HG03432 (cell line): ENCODE results near the gene RSAD2.

Experiments
- ATAC-seq: cut with Tn5 transposase; IDR thresholded peaks from one replicate; pipeline ENCODE4 v1.9.1; 2021; ENCODE audit warnings: mild to moderate bottlenecking, moderate library complexity; ENCODE audit not compliant: unreplicated experiment

The RSAD2 gene

DNA sequence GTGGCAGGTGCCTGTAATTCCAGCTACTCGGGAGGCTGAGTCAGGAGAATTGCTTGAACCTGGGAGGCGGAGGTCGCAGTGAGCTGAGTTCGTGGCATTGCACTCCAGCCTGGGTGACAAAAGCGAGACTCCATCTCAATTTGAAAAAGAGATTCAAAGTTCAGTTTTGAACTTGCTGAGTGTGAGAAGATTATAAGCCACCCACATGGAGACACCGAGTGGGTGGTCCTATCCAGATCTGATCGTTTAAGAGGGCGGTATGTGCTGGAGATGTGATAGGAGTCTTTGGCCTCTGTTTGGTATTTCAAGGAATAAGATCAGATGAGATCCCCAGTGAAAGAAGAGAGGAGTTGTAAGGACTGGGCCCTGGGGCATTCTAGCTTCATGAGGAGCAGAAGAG is 65.3 kb downstream of the RSAD2 start:
- no peak for ATAC-seq

DNA sequence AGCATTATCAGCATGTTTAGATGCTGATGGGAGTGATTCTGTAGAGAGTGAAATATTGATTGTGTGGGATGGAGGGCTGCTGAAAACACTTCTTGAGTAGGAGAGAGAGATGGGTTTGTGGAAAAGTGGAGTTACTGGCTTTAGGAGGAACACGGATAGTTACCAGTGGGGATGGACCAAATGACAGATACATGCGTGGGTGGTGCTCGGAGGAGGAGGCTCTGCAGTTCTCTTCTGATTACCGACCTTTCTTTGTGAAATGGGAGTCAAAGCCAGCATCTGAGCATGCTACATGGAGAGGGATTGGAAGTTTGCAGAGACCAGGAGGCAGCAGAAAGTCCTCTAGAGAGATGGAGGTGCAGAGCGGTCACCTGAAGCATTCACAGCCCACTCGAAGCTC is 65.9 kb downstream of the RSAD2 start:
- no peak for ATAC-seq

DNA sequence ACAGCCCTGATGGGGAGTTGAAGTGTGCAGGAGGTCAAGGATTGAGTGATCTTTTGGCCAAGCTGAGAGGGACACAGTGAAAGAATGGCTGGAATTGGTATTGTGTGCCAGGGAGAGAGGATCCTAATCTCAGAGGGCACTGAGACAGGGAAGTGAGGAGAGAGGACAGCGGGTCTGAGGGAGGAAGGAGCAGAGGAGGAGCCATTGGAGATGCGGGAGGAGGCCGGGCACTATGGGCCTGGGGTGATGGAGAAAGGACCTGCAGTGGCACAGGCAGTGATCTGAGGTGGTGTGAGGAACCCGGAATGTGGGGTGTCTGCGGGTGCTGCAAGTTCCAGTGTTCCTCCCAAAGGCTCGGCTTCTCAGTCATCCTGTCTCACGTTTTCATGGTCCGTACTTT is 66.4 kb downstream of the RSAD2 start:
- no peak for ATAC-seq

DNA sequence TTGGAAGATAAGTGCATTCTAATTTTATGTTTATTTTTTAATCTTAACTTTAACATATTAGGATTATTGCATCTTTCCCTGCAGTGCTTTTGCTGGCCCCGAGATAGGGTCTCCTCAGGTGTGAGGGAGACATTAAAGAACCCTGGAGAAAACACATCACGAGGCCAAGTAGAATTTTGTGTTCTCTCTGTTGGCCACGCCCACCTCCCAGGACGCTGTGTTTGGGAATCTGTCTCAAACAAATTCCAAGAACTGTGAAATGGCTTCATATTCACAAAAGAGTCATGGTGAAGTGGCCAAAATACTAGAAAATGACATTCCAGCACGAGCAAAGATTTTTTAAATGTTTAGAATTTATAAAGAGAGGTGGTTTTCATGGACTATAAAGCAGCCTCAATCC is 67.0 kb downstream of the RSAD2 start:
- ATAC-seq, result no peak

DNA sequence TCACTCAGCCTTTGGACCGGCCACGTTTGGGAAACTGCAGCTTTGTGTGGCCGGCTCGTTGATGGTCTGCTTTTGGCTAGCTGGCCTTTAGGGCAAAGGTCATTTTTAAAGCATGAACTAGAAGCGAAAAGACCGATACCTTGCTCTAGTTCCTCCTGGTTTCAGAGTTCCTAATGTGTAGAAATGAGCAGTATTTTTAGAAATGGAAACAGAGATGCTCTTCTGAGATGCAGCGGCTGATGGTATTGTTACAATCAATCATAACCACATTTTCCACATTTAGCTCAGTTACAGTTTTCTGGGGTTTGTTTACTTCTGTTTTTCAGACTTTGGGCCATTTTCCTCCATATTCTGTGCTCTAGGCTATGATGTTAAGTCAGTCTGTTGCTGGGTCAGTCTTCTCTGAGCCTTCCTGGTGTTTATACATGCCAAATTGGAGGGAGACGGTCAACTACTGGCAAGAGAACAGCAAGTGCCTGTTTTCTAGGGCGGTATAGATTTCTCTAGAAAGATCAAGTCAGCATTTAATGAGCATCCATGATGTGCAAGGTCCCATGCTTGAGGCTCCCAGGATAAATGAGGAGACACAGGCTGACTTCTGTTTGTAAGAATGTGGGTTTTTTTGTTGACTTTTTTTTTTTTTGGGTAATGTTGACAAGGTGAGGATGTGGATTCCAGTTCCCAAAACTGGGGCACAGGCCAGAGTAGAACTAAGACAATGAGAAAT is 67.7 kb downstream of the RSAD2 start:
- ATAC-seq, result peak; percentile 96

DNA sequence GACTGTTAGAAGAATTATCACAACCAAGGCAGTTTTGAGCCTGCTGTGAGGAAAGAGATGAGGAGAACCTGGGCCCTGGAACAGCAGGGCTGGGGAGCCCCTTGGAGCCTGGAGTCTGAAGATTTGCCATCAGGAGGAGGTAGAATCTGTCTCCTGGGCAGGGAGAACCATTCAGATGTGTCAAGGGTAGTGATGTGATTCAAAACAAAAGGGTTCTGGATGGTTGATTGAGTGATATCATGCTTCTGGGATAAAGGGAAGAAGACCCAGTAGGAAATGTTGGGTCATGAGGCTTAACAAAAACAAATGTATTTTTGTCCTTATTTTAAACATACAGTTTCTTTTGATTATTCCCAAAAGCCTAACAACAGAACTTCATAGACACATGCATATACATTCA is 68.2 kb downstream of the RSAD2 start:
- ATAC-seq, result no peak

DNA sequence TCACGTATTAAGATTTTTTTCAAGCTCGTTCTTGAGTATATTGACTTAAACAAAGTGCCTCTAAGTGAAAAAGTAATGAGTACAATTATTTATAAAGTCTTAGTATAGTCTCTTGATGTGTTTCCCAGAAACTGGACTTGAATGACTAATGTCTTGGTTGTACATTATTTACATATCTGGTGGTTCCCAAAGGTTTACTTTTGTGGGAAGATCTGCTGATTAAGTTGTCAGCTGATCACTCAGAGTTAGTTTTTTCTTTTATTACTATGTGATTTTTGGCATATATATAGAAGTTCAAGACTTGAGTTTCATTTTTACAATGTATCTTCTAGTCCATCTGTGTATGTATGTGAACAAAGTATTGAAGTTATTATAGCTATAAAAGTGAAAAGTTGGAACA is 69.1 kb downstream of the RSAD2 start:
- no peak for ATAC-seq
